Measurements from ENCODE around the gene TXLNG. TPM values are rescaled to one million over a fixed set of nuclear protein-coding genes. Genes with fewer than 3 reads are reported as not detected.

TXLNG gene
- total RNA-seq, 1 experiment from 2014 or later = 17.4 TPM

GRCh38 chrX:16851827-16852226 lies 65.6 kb downstream of the TXLNG start:
- H3K4me2 ChIP-seq = no peak overlapping the region
- H3K9me2 ChIP-seq (ENCODE audit: insufficient read depth) = no peaks in the 10 kb centered on the region
- intact Hi-C loops (cut with micrococcal nuclease; ENCODE audit: unreplicated experiment) = no loop called here
- no peak overlapping the region for H2AFZ ChIP-seq
- BruUV-seq (replicated peaks) = no TSS peak
- H3K9me3 ChIP-seq (ENCODE audit: insufficient read depth, low read depth) = no peaks in the 10 kb centered on the region
- no peak for DNase-seq
- no peaks in the 10 kb centered on the region for H3K4me1 ChIP-seq (replicated peaks; ENCODE audit: insufficient read depth)
- POLR2A ChIA-PET (ENCODE audit: unreplicated experiment) = no interaction called here
- H3F3A ChIP-seq (ENCODE audit: insufficient read depth, low read depth) = 0 out of 2 replicates have a peak, but pooled peaks cover under 1% of the 10 kb centered on the region
- no peaks in the 10 kb centered on the region for H3K27me3 ChIP-seq (ENCODE audit: insufficient read depth, low read depth)
- H3K36me3 ChIP-seq (ENCODE audit: low read depth) = peaks cover 14% of the 10 kb centered on the region
- CTCF ChIA-PET = no interaction called here
- H3K79me2 ChIP-seq (ENCODE audit: low read depth) = peaks cover 16% of the 10 kb centered on the region
- no peak overlapping the region for H3K4me3 ChIP-seq
- H3K27ac ChIP-seq = no peak overlapping the region
- TF ChIP-seq EZH2 (IDR thresholded peaks at IDR 0.05; ENCODE audit: low read depth) = no peak
- TF ChIP-seq, protein P1, sequence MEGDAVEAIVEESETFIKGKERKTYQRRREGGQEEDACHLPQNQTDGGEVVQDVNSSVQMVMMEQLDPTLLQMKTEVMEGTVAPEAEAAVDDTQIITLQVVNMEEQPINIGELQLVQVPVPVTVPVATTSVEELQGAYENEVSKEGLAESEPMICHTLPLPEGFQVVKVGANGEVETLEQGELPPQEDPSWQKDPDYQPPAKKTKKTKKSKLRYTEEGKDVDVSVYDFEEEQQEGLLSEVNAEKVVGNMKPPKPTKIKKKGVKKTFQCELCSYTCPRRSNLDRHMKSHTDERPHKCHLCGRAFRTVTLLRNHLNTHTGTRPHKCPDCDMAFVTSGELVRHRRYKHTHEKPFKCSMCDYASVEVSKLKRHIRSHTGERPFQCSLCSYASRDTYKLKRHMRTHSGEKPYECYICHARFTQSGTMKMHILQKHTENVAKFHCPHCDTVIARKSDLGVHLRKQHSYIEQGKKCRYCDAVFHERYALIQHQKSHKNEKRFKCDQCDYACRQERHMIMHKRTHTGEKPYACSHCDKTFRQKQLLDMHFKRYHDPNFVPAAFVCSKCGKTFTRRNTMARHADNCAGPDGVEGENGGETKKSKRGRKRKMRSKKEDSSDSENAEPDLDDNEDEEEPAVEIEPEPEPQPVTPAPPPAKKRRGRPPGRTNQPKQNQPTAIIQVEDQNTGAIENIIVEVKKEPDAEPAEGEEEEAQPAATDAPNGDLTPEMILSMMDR (conservative IDR thresholded peaks at IDR 0.05) = no peak
- no peaks in the 10 kb centered on the region for H4K20me1 ChIP-seq (ENCODE audit: insufficient read depth)

GRCh38 chrX:16852617-16853179 lies 66.4 kb downstream of the TXLNG start:
- Histone ChIP-seq H4K20me1 (ENCODE audit: insufficient read depth) (no peaks in the 10 kb centered on the region), H3K27me3 (ENCODE audit: insufficient read depth, low read depth) (no peaks in the 10 kb centered on the region), H2AFZ (no peak overlapping the region), H3K36me3 (ENCODE audit: low read depth) (peaks cover 23% of the 10 kb centered on the region), H3K9me3 (ENCODE audit: insufficient read depth, low read depth) (no peaks in the 10 kb centered on the region), H3K9me2 (ENCODE audit: insufficient read depth) (no peaks in the 10 kb centered on the region), H3K4me2 (no peak overlapping the region), H3K27ac (no peak overlapping the region), H3F3A (ENCODE audit: insufficient read depth, low read depth) (no peaks in the 10 kb centered on the region), H3K4me3 (no peak overlapping the region), H3K79me2 (ENCODE audit: low read depth) (peaks cover 23% of the 10 kb centered on the region), H3K4me1 (replicated peaks; ENCODE audit: insufficient read depth) (no peaks in the 10 kb centered on the region)
- intact Hi-C loops (cut with micrococcal nuclease; ENCODE audit: unreplicated experiment) = no loop called here
- ChIA-PET CTCF (interaction anchor here (1.1 kb wide), 1 partner anchor 30 kb away, joined by 3 read pairs; no protein-coding TSS in a partner anchor), POLR2A (ENCODE audit: unreplicated experiment) (no interaction called here)
- TF ChIP-seq EZH2 (IDR thresholded peaks at IDR 0.05; ENCODE audit: low read depth) = no peak
- TF ChIP-seq, protein P1 (conservative IDR thresholded peaks at IDR 0.05) = no peak
- BruUV-seq (replicated peaks) = no TSS peak
- no peak for DNase-seq

DNA sequence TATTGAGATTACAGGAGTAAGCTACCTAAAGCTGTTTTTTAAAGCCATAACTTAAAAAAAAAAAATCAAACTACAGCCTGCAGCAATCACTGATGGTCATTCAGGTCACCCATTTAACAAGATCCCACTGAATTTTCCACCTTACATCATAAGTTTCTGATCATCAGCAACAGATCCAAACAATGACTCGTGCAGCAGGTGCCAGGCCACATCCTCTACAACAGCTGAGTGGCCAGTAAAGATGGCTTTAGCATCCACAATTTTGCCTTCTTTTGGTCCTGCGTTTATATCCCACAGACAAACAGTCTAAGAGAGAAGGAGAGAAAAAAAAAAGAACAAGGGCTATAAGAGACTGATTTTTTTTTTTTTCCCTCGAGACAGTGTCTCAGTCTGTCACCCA lies 67.3 kb downstream of the TXLNG start:
- Histone ChIP-seq H3K27me3 (ENCODE audit: insufficient read depth, low read depth) (no peaks in the 10 kb centered on the region), H3K9me2 (ENCODE audit: insufficient read depth) (no peaks in the 10 kb centered on the region), H3K27ac (no peak overlapping the region), H3F3A (ENCODE audit: insufficient read depth, low read depth) (no peaks in the 10 kb centered on the region), H3K79me2 (ENCODE audit: low read depth) (peaks cover 30% of the 10 kb centered on the region), H2AFZ (no peak overlapping the region), H3K4me2 (no peak overlapping the region), H3K4me1 (replicated peaks; ENCODE audit: insufficient read depth) (no peaks in the 10 kb centered on the region), H4K20me1 (ENCODE audit: insufficient read depth) (no peaks in the 10 kb centered on the region), H3K36me3 (ENCODE audit: low read depth) (peaks cover 29% of the 10 kb centered on the region), H3K9me3 (ENCODE audit: insufficient read depth, low read depth) (no peaks in the 10 kb centered on the region), H3K4me3 (no peak overlapping the region)
- POLR2A ChIA-PET (ENCODE audit: unreplicated experiment) = no interaction called here
- intact Hi-C loops (cut with micrococcal nuclease; ENCODE audit: unreplicated experiment) = no loop called here
- no TSS peak for BruUV-seq (replicated peaks)
- TF ChIP-seq EZH2 (IDR thresholded peaks at IDR 0.05; ENCODE audit: low read depth) = no peak
- TF ChIP-seq, protein P1 (conservative IDR thresholded peaks at IDR 0.05) = no peak
- CTCF ChIA-PET = interaction anchor here (0.6 kb wide), 1 partner anchor 1542 kb away, joined by 11 read pairs; no protein-coding TSS in a partner anchor
- no peak for DNase-seq
